ENCODE results near the gene TPPP2.

Gene TPPP2

GRCh38 chr14:21078726-21079125, 48.7 kb downstream of the TPPP2 start:
- no peaks in the 10 kb centered on the region for H3K9me3 Mint-ChIP-seq

DNA sequence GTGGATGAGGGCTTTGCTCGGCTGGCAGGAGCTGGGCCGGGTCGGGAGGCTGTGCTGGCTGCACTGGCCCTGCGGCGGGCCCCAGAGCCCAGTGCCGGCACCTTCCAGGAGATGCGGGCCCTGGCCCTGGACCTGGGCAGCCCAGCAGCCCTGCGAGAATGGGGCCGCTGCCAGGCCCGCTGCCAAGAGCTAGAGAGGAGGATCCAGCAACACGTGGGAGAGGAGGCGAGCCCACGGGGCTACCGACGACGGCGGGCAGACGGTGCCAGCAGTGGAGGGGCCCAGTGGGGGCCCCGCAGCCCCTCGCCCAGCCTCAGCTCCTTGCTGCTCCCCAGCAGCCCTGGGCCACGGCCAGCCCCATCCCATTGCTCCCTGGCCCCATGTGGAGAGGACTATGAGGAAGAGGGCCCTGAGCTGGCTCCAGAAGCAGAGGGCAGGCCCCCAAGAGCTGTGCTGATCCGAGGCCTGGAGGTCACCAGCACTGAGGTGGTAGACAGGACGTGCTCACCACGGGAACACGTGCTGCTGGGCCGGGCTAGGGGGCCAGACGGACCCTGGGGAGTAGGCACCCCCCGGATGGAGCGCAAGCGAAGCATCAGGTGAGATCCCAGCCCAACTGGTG, 51.6 kb downstream of the TPPP2 start:
- no peak overlapping the region for H3K4me3 Mint-ChIP-seq
- DNase-seq (no peak), ATAC-seq (replicated peaks) (no peak)
- H3K4me1 Mint-ChIP-seq: peaks cover 9 to 12% of the 10 kb centered on the region in 2 donors
- no peaks in the 10 kb centered on the region for H3K9me3 Mint-ChIP-seq
- no peak overlapping the region for H3K27ac Mint-ChIP-seq
- H3K36me3 Mint-ChIP-seq: peaks cover 4 to 6% of the 10 kb centered on the region in 2 donors
- peaks cover 0 to 6% of the 10 kb centered on the region in 2 donors for H3K27me3 Mint-ChIP-seq

More at GRCh38 chr14:21078726-21079125, 48.7 kb downstream of the TPPP2 start:
- Mint-ChIP-seq H3K4me3 (no peak overlapping the region), H3K36me3 (peaks cover 2 to 3% of the 10 kb centered on the region in 2 donors), H3K4me1 (peaks cover 8 to 10% of the 10 kb centered on the region in 2 donors), H3K27ac (no peak overlapping the region), H3K27me3 (peaks cover 0 to 6% of the 10 kb centered on the region in 2 donors)
- no peak for ATAC-seq (replicated peaks)
- no peak for DNase-seq

All from stimulated activated naive B cell treated with anti-CD40 and anti-IgM and Interleukin-4, amounts not matched to agents 10 μg/mL and 1 μg/mL and 100 μg/mL, for 72 hours (primary cell).